GM12872 (cell line): Measurements from ENCODE around the gene MRFAP1L1.

Experiments
- CTCF ChIP-seq: IDR thresholded peaks from 3 replicates; pipeline ENCODE4 v1.5.1; 2011; ENCODE audit warnings: low read depth, mild to moderate bottlenecking, low read length, moderate library complexity; ENCODE audit not compliant: insufficient read depth

Gene MRFAP1L1

GRCh38 chr4:6703786-6704185 lies 5.9 kb downstream of the MRFAP1L1 start:
- TF ChIP-seq CTCF, result no peak

- no peak for TF ChIP-seq CTCF
Observed at GRCh38 chr4:6702761-6703160, 6.9 kb downstream of the MRFAP1L1 start.

GRCh38 chr4:6701371-6701770 lies 8.3 kb downstream of the MRFAP1L1 start:
- peak; percentile 57; the same call in 2 of the 3 replicates for TF ChIP-seq CTCF

- TF ChIP-seq CTCF, result no peak
Observed at GRCh38 chr4:6699903-6700302, 9.8 kb downstream of the MRFAP1L1 start.

- no peak for TF ChIP-seq CTCF
Observed at GRCh38 chr4:6699388-6699787, 10.3 kb downstream of the MRFAP1L1 start.

GRCh38 chr4:6697131-6697530 lies 12.5 kb downstream of the MRFAP1L1 start:
- TF ChIP-seq CTCF, result no peak

- TF ChIP-seq CTCF, result no peak
Observed at GRCh38 chr4:6696611-6697010, 13.1 kb downstream of the MRFAP1L1 start.
